Upper lobe of left lung (tissue), 6 donors: ENCODE results near the gene CHAC1. TPM values are rescaled to one million over a fixed set of nuclear protein-coding genes. Genes with fewer than 3 reads are reported as not detected.
A peak's percentile ranks its signal among the peaks of the same experiment; 100 is the strongest.

Experiments used
- ATAC-seq, 2 donors: fragments of 200-7000 bp; cut with Tn5 transposase; one replicate each; pipeline ENCODE4 v1.9.1; 2022; ENCODE audit warnings: mild to moderate bottlenecking in 2 of 2, moderate library complexity in 2 of 2; ENCODE audit not compliant: low FRiP score in 2 of 2
- DNase-seq, 2 donors: peaks; one replicate each; pipeline ENCODE4 v3.0.0-alpha.2; 2019 to 2020
- H3K27ac ChIP-seq, 4 donors: fragments of 200-600 bp; sonication (generic); one replicate each; pipeline ENCODE4 v1.5.1; 2016 to 2019
- H3K27me3 ChIP-seq, 4 donors: fragments of 200-600 bp; sonication (generic); one replicate each; pipeline ENCODE4 v1.5.1; 2017 to 2019
- H3K36me3 ChIP-seq, 4 donors: fragments of 200-600 bp; sonication (generic); one replicate each; pipeline ENCODE4 v1.5.1; 2016 to 2019
- H3K4me1 ChIP-seq, 4 donors: fragments of 200-600 bp; sonication (generic); one replicate each; pipeline ENCODE4 v1.5.1; 2018 to 2019
- H3K4me3 ChIP-seq, 4 donors: fragments of 200-600 bp; sonication (generic); one replicate each; pipeline ENCODE4 v1.5.1; 2017 to 2019; ENCODE audit warnings: mild to moderate bottlenecking in 2 of 4, moderate library complexity in 1 of 4
- H3K9me3 ChIP-seq, 4 donors: fragments of 200-600 bp; sonication (generic); one replicate each; pipeline ENCODE4 v1.5.1; 2018 to 2019
- EP300 ChIP-seq, 4 donors: sonication (generic); formaldehyde crosslinking; IDR thresholded peaks; one replicate each; pipeline ENCODE4 v1.5.1; 2017; ENCODE audit warnings: antibody characterized with exemption in 4 of 4, control low read depth in 2 of 4
- POLR2A ChIP-seq, 4 donors: fragments of 450-650 bp; IDR thresholded peaks; one replicate each; pipeline ENCODE4 v1.5.1; 2016 to 2017; ENCODE audit warnings: antibody characterized with exemption in 4 of 4, mild to moderate bottlenecking in 2 of 4
- POLR2AphosphoS5 ChIP-seq, 2 donors: sonication (generic); formaldehyde crosslinking; IDR thresholded peaks; one replicate each; pipeline ENCODE4 v1.5.1; 2017; ENCODE audit warnings: antibody characterized with exemption in 2 of 2
- WGBS, 2 donors: methylation state at CpG; one replicate each; pipeline ENCODE4 v1.1.5; 2017 to 2018; 5-methylcytosine and 5-hydroxymethylcytosine counted together
- total RNA-seq, 6 donors: library from RNA; depleted of rRNA in 4 of 6; stranded (reverse); fragments of >200 nt in 4 of 6; gene quantifications; one replicate each; pipeline versions ENCODE4 v1.1.0 to v1.2.1, GENCODE V29; 2016 to 2021
- TF ChIP-seq, protein P1 (sequence below), 6 experiments: fragments of 450-650 bp in 4 of 6; fragments of 200-600 bp in 2 of 6; sonication (generic) in 2 of 6; IDR thresholded peaks; one replicate each; pipeline ENCODE4 v1.5.1; 2016 to 2019; ENCODE audit warnings: antibody characterized with exemption in 6 of 6
- donor health status: DM: no; HTN: no; CAD: no; lungs with moderate emphysema.
- donor health status: DM: no; HTN: yes; CAD: no; lungs with severe emphysema.

The CHAC1 gene
- total RNA-seq, 6 donors from 2014 or later: 2.6 to 11.1 (median 3.4) TPM

GRCh38 chr15:40932649-40933516 lies 20.4 kb upstream of the CHAC1 start:
- H3K9me3 ChIP-seq: no peaks in the 10 kb centered on the region
- TF ChIP-seq EP300 (IDR thresholded peaks at IDR 0.05): no peak
- no peak for TF ChIP-seq POLR2A (IDR thresholded peaks at IDR 0.05)
- no peak for TF ChIP-seq POLR2AphosphoS5 (IDR thresholded peaks at IDR 0.05)
- TF ChIP-seq, protein P1, sequence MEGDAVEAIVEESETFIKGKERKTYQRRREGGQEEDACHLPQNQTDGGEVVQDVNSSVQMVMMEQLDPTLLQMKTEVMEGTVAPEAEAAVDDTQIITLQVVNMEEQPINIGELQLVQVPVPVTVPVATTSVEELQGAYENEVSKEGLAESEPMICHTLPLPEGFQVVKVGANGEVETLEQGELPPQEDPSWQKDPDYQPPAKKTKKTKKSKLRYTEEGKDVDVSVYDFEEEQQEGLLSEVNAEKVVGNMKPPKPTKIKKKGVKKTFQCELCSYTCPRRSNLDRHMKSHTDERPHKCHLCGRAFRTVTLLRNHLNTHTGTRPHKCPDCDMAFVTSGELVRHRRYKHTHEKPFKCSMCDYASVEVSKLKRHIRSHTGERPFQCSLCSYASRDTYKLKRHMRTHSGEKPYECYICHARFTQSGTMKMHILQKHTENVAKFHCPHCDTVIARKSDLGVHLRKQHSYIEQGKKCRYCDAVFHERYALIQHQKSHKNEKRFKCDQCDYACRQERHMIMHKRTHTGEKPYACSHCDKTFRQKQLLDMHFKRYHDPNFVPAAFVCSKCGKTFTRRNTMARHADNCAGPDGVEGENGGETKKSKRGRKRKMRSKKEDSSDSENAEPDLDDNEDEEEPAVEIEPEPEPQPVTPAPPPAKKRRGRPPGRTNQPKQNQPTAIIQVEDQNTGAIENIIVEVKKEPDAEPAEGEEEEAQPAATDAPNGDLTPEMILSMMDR (IDR thresholded peaks at IDR 0.05): no peak
- peak overlapping the region; percentile 16 to 86 (median 70) for H3K27ac ChIP-seq
- H3K4me3 ChIP-seq: peak overlapping the region in 3 of 4 donors; percentile 64 to 70 (median 67)
- H3K27me3 ChIP-seq: peaks cover 0 to 31% (median 10%) of the 10 kb centered on the region in 4 donors
- H3K4me1 ChIP-seq: peaks cover 72 to 84% (median 79%) of the 10 kb centered on the region in 4 donors
- H3K36me3 ChIP-seq: peaks cover 0 to 29% (median 2%) of the 10 kb centered on the region in 4 donors
- ATAC-seq (peak in 1 of 2 donors; percentile 17), DNase-seq (no peak)
- 32 to 52% methylated on average over 4 to 9 of the region's 11 CpGs for WGBS, 2 donors

- H3K9me3 ChIP-seq: no peaks in the 10 kb centered on the region
- DNase-seq: no peak
- no peak for ATAC-seq
- peaks cover 0 to 25% (median 7%) of the 10 kb centered on the region in 4 donors for H3K27me3 ChIP-seq
- peak overlapping the region in 2 of 4 donors; percentile 5 to 64 for H3K4me3 ChIP-seq
- WGBS, 2 donors: 26 to 29% methylated on average over 3 of the region's 3 CpGs
- H3K4me1 ChIP-seq: peaks cover 72 to 84% (median 79%) of the 10 kb centered on the region in 4 donors
- peaks cover 0 to 33% (median 2%) of the 10 kb centered on the region in 4 donors for H3K36me3 ChIP-seq
- TF ChIP-seq, protein P1 (IDR thresholded peaks at IDR 0.05): no peak
- TF ChIP-seq POLR2AphosphoS5 (IDR thresholded peaks at IDR 0.05): no peak
- TF ChIP-seq POLR2A (IDR thresholded peaks at IDR 0.05): no peak
- TF ChIP-seq EP300 (IDR thresholded peaks at IDR 0.05): no peak
- H3K27ac ChIP-seq: peak overlapping the region in 1 of 4 donors; percentile 86
Observed at GRCh38 chr15:40933517-40933902, 19.8 kb upstream of the CHAC1 start.

- TF ChIP-seq POLR2AphosphoS5 (IDR thresholded peaks at IDR 0.05) (no peak), EP300 (IDR thresholded peaks at IDR 0.05) (no peak), POLR2A (IDR thresholded peaks at IDR 0.05) (no peak)
- TF ChIP-seq, protein P1 (IDR thresholded peaks at IDR 0.05): no peak
- peaks cover 0 to 34% (median 2%) of the 10 kb centered on the region in 4 donors for H3K36me3 ChIP-seq
- H3K4me3 ChIP-seq: no peak overlapping the region
- peaks cover 0 to 17% (median 4%) of the 10 kb centered on the region in 4 donors for H3K27me3 ChIP-seq
- no peak for ATAC-seq
- H3K27ac ChIP-seq: peak overlapping the region in 1 of 4 donors; percentile 11
- peaks cover 65 to 78% (median 74%) of the 10 kb centered on the region in 4 donors for H3K4me1 ChIP-seq
- 84 to 88% methylated on average over 6 of the region's 6 CpGs for WGBS, 2 donors
- no peaks in the 10 kb centered on the region for H3K9me3 ChIP-seq
- no peak for DNase-seq
Observed at GRCh38 chr15:40934457-40934856, 18.8 kb upstream of the CHAC1 start.

DNA sequence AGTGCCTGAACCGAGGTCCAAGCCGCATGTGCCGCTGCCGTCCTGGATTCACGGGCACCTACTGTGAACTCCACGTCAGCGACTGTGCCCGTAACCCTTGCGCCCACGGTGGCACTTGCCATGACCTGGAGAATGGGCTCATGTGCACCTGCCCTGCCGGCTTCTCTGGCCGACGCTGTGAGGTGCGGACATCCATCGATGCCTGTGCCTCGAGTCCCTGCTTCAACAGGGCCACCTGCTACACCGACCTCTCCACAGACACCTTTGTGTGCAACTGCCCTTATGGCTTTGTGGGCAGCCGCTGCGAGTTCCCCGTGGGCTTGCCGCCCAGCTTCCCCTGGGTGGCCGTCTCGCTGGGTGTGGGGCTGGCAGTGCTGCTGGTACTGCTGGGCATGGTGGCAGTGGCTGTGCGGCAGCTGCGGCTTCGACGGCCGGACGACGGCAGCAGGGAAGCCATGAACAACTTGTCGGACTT lies 17.0 kb upstream of the CHAC1 start:
- Histone ChIP-seq H3K9me3 (no peaks in the 10 kb centered on the region), H3K36me3 (peaks cover 0 to 34% (median 2%) of the 10 kb centered on the region in 4 donors), H3K4me1 (peaks cover 64 to 76% (median 71%) of the 10 kb centered on the region in 4 donors), H3K4me3 (peak overlapping the region in 2 of 4 donors; percentile 8 to 21), H3K27me3 (no peaks in the 10 kb centered on the region), H3K27ac (peak overlapping the region; percentile 30 to 93 (median 52))
- ATAC-seq (no peak), DNase-seq (peak in 1 of 2 donors; percentile 82)
- WGBS, 2 donors: 66 to 81% methylated on average over 11 to 27 of the region's 31 CpGs
- TF ChIP-seq EP300 (IDR thresholded peaks at IDR 0.05): no peak
- no peak for TF ChIP-seq POLR2AphosphoS5 (IDR thresholded peaks at IDR 0.05)
- TF ChIP-seq POLR2A (IDR thresholded peaks at IDR 0.05): no peak
- TF ChIP-seq, protein P1 (IDR thresholded peaks at IDR 0.05): no peak
